T-helper 2 cell treated with Interferon-gamma antibody and Interleukin-4, amounts not matched to agents 5 μg/mL and 100 μg/mL, for 36 hours (primary cell): ENCODE data around the gene COX5A.
"Not testable (repeated sequence)": the region's sequence is repeated elsewhere in the genome, so short reads cannot be mapped to it uniquely, and the experiment has no call there.

Experiments used
- DNase-seq: peaks from one replicate; pipeline ENCODE4 v3.0.0; 2021; ENCODE audit warnings: low spot score
- H3K27ac Mint-ChIP-seq: one replicate; pipeline ENCODE4 v1.8.0; 2021; ENCODE audit warnings: mild to moderate bottlenecking, mixed read lengths
- H3K27me3 Mint-ChIP-seq: one replicate; pipeline ENCODE4 v1.8.0; 2021; ENCODE audit warnings: low read depth, mixed read lengths
- H3K36me3 Mint-ChIP-seq: one replicate; pipeline ENCODE4 v1.8.0; 2021; ENCODE audit warnings: low read depth, mixed read lengths
- H3K4me1 Mint-ChIP-seq: one replicate; pipeline ENCODE4 v1.8.0; 2021; ENCODE audit warnings: low read depth, mixed read lengths
- H3K4me3 Mint-ChIP-seq: one replicate; pipeline ENCODE4 v1.8.0; 2022; ENCODE audit warnings: mild to moderate bottlenecking, moderate library complexity, mixed read lengths
- H3K9me3 Mint-ChIP-seq: one replicate; pipeline ENCODE4 v1.8.0; 2021; ENCODE audit warnings: mixed read lengths

COX5A gene

GRCh38 chr15:74960286-74960685 is 22.4 kb upstream of the COX5A start:
- peaks cover 26% of the 10 kb centered on the region for H3K4me1 Mint-ChIP-seq
- H3K27me3 Mint-ChIP-seq = peaks cover 49% of the 10 kb centered on the region
- DNase-seq = no peak
- H3K9me3 Mint-ChIP-seq = no peaks in the 10 kb centered on the region
- no peaks in the 10 kb centered on the region for H3K36me3 Mint-ChIP-seq
- no peak overlapping the region for H3K4me3 Mint-ChIP-seq
- H3K27ac Mint-ChIP-seq = no peak overlapping the region

GRCh38 chr15:74959586-74959939 is 21.7 kb upstream of the COX5A start:
- H3K4me3 Mint-ChIP-seq = no peak overlapping the region
- no peak for DNase-seq
- no peaks in the 10 kb centered on the region for H3K9me3 Mint-ChIP-seq
- H3K27me3 Mint-ChIP-seq = peaks cover 49% of the 10 kb centered on the region
- H3K36me3 Mint-ChIP-seq = no peaks in the 10 kb centered on the region
- no peak overlapping the region for H3K27ac Mint-ChIP-seq
- H3K4me1 Mint-ChIP-seq = peaks cover 29% of the 10 kb centered on the region

- no peaks in the 10 kb centered on the region for H3K9me3 Mint-ChIP-seq
- H3K4me1 Mint-ChIP-seq = peaks cover 30% of the 10 kb centered on the region
- no peaks in the 10 kb centered on the region for H3K36me3 Mint-ChIP-seq
These were observed 21.2 kb upstream of the COX5A start for GRCh38 chr15:74958908-74959585.

GRCh38 chr15:74958320-74958907 is 20.5 kb upstream of the COX5A start:
- no peaks in the 10 kb centered on the region for H3K9me3 Mint-ChIP-seq
- peaks cover 31% of the 10 kb centered on the region for H3K4me1 Mint-ChIP-seq
- H3K36me3 Mint-ChIP-seq = no peaks in the 10 kb centered on the region
- H3K27me3 Mint-ChIP-seq = peaks cover 49% of the 10 kb centered on the region
- H3K27ac Mint-ChIP-seq = no peak overlapping the region
- no peak for DNase-seq
- peak overlapping the region; percentile 51 for H3K4me3 Mint-ChIP-seq

More at GRCh38 chr15:74958908-74959585, 21.2 kb upstream of the COX5A start:
- no peak for DNase-seq
- Mint-ChIP-seq H3K4me3 (peak overlapping the region; percentile 51), H3K27ac (no peak overlapping the region), H3K27me3 (peaks cover 49% of the 10 kb centered on the region)

- no peak for DNase-seq
- H3K27me3 Mint-ChIP-seq = peaks cover 43% of the 10 kb centered on the region
- no peaks in the 10 kb centered on the region for H3K9me3 Mint-ChIP-seq
- no peak overlapping the region for H3K27ac Mint-ChIP-seq
- H3K4me3 Mint-ChIP-seq = peak overlapping the region; percentile 79
- no peaks in the 10 kb centered on the region for H3K36me3 Mint-ChIP-seq
- peaks cover 31% of the 10 kb centered on the region for H3K4me1 Mint-ChIP-seq
These were observed 19.7 kb upstream of the COX5A start for GRCh38 chr15:74957476-74958035.

- Mint-ChIP-seq H3K36me3 (no peaks in the 10 kb centered on the region), H3K9me3 (no peaks in the 10 kb centered on the region), H3K27ac (no peak within 1 kb of the TSS), H3K4me1 (peaks cover 31% of the 10 kb centered on the region), H3K4me3 (peak within 1 kb of the TSS; percentile 79), H3K27me3 (peaks cover 42% of the 10 kb centered on the region)
- peak; percentile 71 for DNase-seq
These were observed 19.0 kb upstream of the COX5A start, which contains the start of gene RPP25 for GRCh38 chr15:74956648-74957475. TSS of gene RPP25 (minus strand) at chr15:74956772. CDS start at chr15:74956583, 189 bp downstream.

- H3K27ac Mint-ChIP-seq = no peak overlapping the region
- H3K27me3 Mint-ChIP-seq = peaks cover 35% of the 10 kb centered on the region
- peaks cover 27% of the 10 kb centered on the region for H3K4me1 Mint-ChIP-seq
- DNase-seq = peak; percentile 74
- peak overlapping the region; percentile 60 for H3K4me3 Mint-ChIP-seq
- no peaks in the 10 kb centered on the region for H3K36me3 Mint-ChIP-seq
- H3K9me3 Mint-ChIP-seq = no peaks in the 10 kb centered on the region
These were observed 18.1 kb upstream of the COX5A start for GRCh38 chr15:74955796-74956647.

- no peak overlapping the region for H3K27ac Mint-ChIP-seq
- H3K9me3 Mint-ChIP-seq = no peaks in the 10 kb centered on the region
- H3K4me3 Mint-ChIP-seq = peak overlapping the region; percentile 60
These were observed 17.1 kb upstream of the COX5A start for GRCh38 chr15:74955017-74955416.

GRCh38 chr15:74954515-74954914 is 16.6 kb upstream of the COX5A start:
- no peaks in the 10 kb centered on the region for H3K36me3 Mint-ChIP-seq
- peaks cover 22% of the 10 kb centered on the region for H3K27me3 Mint-ChIP-seq
- no peaks in the 10 kb centered on the region for H3K9me3 Mint-ChIP-seq
- H3K4me3 Mint-ChIP-seq = no peak overlapping the region
- H3K27ac Mint-ChIP-seq = no peak overlapping the region
- DNase-seq = no peak
- H3K4me1 Mint-ChIP-seq = peaks cover 25% of the 10 kb centered on the region

More at GRCh38 chr15:74955017-74955416, 17.1 kb upstream of the COX5A start:
- peaks cover 26% of the 10 kb centered on the region for H3K4me1 Mint-ChIP-seq
- H3K36me3 Mint-ChIP-seq = no peaks in the 10 kb centered on the region
- no peak for DNase-seq
- H3K27me3 Mint-ChIP-seq = peaks cover 27% of the 10 kb centered on the region

- H3K4me3 Mint-ChIP-seq = no peak overlapping the region
- H3K27me3 Mint-ChIP-seq = no peaks in the 10 kb centered on the region
- H3K36me3 Mint-ChIP-seq = no peaks in the 10 kb centered on the region
- DNase-seq = no peak
- H3K9me3 Mint-ChIP-seq = no peaks in the 10 kb centered on the region
- H3K4me1 Mint-ChIP-seq = peaks cover 11% of the 10 kb centered on the region
- H3K27ac Mint-ChIP-seq = no peak overlapping the region
These were observed 13.1 kb upstream of the COX5A start for GRCh38 chr15:74951006-74951405.

- Mint-ChIP-seq H3K9me3 (no peaks in the 10 kb centered on the region), H3K27me3 (no peaks in the 10 kb centered on the region), H3K36me3 (no peaks in the 10 kb centered on the region), H3K4me1 (peaks cover 9% of the 10 kb centered on the region), H3K27ac (no peak overlapping the region), H3K4me3 (no peak overlapping the region)
- peak; percentile 65 for DNase-seq
These were observed 12.4 kb upstream of the COX5A start for GRCh38 chr15:74950078-74950908.

GRCh38 chr15:74937272-74937589 is 642 bp downstream of the COX5A start:
- Mint-ChIP-seq H3K9me3 (no peaks in the 10 kb centered on the region), H3K4me3 (peak overlapping the region; percentile 90), H3K36me3 (peaks cover 18% of the 10 kb centered on the region), H3K4me1 (peaks cover 22% of the 10 kb centered on the region), H3K27ac (peak overlapping the region; percentile 85), H3K27me3 (no peaks in the 10 kb centered on the region)
- no peak for DNase-seq

- H3K27me3 Mint-ChIP-seq, DNase-seq, H3K9me3 Mint-ChIP-seq: not testable (repeated sequence)
- H3K27ac Mint-ChIP-seq = peak overlapping the region; percentile 76
- peaks cover 27% of the 10 kb centered on the region for H3K36me3 Mint-ChIP-seq
- H3K4me3 Mint-ChIP-seq = peak overlapping the region; percentile 77
- peaks cover 24% of the 10 kb centered on the region for H3K4me1 Mint-ChIP-seq
These were observed 2.7 kb downstream of the COX5A start for GRCh38 chr15:74935193-74935592.
